ENCODE data around the gene CAT. TPM values are rescaled to one million over a fixed set of nuclear protein-coding genes. Genes with fewer than 3 reads are reported as not detected.

CAT gene
- total RNA-seq, 1 donor from 2014 or later = 31.1 TPM

DNA sequence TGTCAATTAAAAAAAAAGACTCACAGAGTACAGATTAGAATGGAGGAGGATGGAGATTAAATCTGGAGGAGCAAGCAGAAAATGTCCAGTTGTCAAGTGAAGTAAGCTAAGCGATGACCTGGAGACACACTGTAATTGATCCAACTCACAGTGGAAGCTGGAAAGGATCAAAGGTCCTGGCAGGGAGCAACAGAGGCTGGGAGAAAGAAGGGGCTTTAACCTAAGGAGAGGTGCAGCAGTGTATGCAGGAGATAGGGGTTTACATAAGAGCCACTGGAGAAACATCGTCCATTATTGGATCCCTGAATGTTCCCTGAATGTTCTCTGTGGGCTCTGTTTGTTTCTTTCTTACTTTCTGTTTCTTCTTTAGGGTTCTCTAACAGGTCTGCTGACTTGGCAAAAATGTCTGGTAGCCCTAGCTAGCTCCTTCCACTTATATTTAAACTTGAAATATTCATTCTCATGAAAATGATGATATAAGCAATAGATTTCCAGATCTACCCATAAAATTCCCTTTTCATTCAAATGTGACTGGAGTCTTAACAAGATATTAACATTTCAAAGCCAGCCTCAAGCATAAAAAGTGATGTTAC is 30.1 kb upstream of the CAT start:
- DNase-seq (ENCODE audit: low spot score) = no peak
- peaks cover 33% of the 10 kb centered on the region for H3K27me3 Mint-ChIP-seq (ENCODE audit: low read depth)

DNA sequence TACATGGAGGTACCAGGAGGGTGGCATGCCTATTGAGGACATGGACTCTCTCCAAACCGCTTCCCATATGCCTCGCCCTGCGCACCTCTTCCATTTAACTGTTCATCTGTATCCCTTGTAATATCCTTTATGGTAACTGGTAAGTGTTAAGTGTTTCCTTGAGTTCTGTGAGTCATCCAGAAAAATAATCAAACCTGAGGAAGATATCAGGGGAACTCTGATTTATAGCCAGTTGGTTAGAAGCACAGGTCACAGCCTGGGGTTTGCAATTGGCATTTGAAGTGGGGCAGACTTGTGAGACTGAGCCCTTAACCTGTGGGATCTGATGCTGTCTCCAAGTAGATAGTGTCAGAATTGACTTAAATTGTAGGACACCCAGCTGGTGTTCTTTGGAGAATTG is 27.6 kb upstream of the CAT start:
- Mint-ChIP-seq H3K36me3 (ENCODE audit: low read depth) (peaks cover 13% of the 10 kb centered on the region), H3K9me3 (ENCODE audit: low read depth) (peaks cover 31% of the 10 kb centered on the region), H3K27me3 (ENCODE audit: low read depth) (peaks cover 12% of the 10 kb centered on the region), H3K27ac (ENCODE audit: unreplicated experiment) (no peak overlapping the region), H3K4me3 (ENCODE audit: unreplicated experiment) (no peak overlapping the region), H3K4me1 (ENCODE audit: low read depth) (no peaks in the 10 kb centered on the region)
- DNase-seq (ENCODE audit: low spot score) = no peak
- no peak for TF ChIP-seq CTCF (IDR thresholded peaks at IDR 0.05)

More for the DNA sequence above, 30.1 kb upstream of the CAT start:
- no peak for TF ChIP-seq CTCF (IDR thresholded peaks at IDR 0.05)
- H3K9me3 Mint-ChIP-seq (ENCODE audit: low read depth) = peaks cover 20% of the 10 kb centered on the region
- H3K4me3 Mint-ChIP-seq (ENCODE audit: unreplicated experiment) = no peak overlapping the region
- no peaks in the 10 kb centered on the region for H3K4me1 Mint-ChIP-seq (ENCODE audit: low read depth)
- H3K36me3 Mint-ChIP-seq (ENCODE audit: low read depth) = peaks cover 8% of the 10 kb centered on the region
- no peak overlapping the region for H3K27ac Mint-ChIP-seq (ENCODE audit: unreplicated experiment)

DNA sequence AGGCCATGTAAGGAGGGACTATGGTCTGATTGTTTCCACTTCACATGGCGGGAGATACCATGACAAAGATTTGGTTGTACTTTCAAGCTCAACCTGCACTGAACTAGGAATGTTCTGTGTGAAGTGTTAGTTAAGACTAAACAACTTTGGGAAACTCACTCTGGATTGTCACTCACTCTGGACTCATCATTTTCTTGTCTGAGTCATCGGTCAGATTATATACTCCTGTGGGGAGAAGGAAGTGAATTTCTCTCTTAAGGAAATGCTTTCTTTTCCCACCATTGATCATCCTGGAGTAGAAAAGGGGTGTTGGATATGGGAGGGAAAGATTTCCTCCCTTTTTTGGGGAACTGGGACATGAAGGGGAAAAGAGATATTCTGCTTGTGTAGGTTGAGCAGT is 26.9 kb upstream of the CAT start:
- Mint-ChIP-seq H3K36me3 (ENCODE audit: low read depth) (peaks cover 13% of the 10 kb centered on the region), H3K4me1 (ENCODE audit: low read depth) (no peaks in the 10 kb centered on the region), H3K27me3 (ENCODE audit: low read depth) (peaks cover 7% of the 10 kb centered on the region), H3K4me3 (ENCODE audit: unreplicated experiment) (no peak overlapping the region), H3K27ac (ENCODE audit: unreplicated experiment) (no peak overlapping the region), H3K9me3 (ENCODE audit: low read depth) (peaks cover 31% of the 10 kb centered on the region)
- TF ChIP-seq CTCF (IDR thresholded peaks at IDR 0.05) = no peak
- DNase-seq (ENCODE audit: low spot score) = no peak

DNA sequence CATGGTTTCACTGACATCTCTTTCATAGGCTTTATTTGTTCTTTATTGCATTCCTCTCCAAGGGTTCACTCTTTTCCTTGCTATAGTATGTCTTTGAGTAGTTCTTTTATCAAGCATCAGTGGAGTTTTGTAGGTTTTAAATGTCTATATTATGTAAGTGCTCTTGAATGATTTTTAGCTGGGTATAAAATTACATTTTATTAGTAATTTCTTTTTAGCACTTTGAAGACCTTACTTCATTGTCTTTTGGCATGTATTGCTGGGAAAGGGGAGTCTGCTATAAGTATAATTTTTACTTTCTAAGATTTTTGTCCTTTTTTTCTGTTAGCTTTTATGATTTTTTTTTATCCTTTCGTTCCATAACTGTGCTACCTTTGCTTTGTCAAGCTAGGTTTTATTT is 25.5 kb upstream of the CAT start:
- H3K36me3 Mint-ChIP-seq (ENCODE audit: low read depth) = peaks cover 13% of the 10 kb centered on the region
- H3K4me3 Mint-ChIP-seq (ENCODE audit: unreplicated experiment) = no peak overlapping the region
- peaks cover 5% of the 10 kb centered on the region for H3K27me3 Mint-ChIP-seq (ENCODE audit: low read depth)
- TF ChIP-seq CTCF (IDR thresholded peaks at IDR 0.05) = no peak
- no peak overlapping the region for H3K27ac Mint-ChIP-seq (ENCODE audit: unreplicated experiment)
- no peak for DNase-seq (ENCODE audit: low spot score)
- H3K4me1 Mint-ChIP-seq (ENCODE audit: low read depth) = no peaks in the 10 kb centered on the region
- peaks cover 31% of the 10 kb centered on the region for H3K9me3 Mint-ChIP-seq (ENCODE audit: low read depth)

DNA sequence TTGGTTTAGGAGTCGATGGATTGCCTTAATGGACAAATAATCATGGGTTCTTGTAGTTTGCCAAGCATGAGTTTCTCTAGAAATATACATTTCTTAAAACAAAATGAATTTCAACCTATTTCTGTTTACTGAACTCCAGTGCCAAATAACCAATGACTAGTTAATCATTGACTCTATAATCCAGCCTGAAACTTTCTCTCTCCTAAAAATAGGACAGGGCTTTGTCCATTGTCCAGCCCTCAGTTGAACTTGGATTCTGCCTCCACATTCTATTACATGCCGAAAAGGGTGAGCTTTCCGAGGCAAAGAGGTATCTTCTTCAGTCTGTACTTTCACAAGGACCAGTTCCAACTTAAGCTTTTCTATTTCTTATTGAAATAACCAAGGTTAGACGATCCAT is 23.2 kb upstream of the CAT start:
- no peak overlapping the region for H3K27ac Mint-ChIP-seq (ENCODE audit: unreplicated experiment)
- no peak for DNase-seq (ENCODE audit: low spot score)
- peaks cover 13% of the 10 kb centered on the region for H3K36me3 Mint-ChIP-seq (ENCODE audit: low read depth)
- no peak for TF ChIP-seq CTCF (IDR thresholded peaks at IDR 0.05)
- H3K4me3 Mint-ChIP-seq (ENCODE audit: unreplicated experiment) = no peak overlapping the region
- H3K27me3 Mint-ChIP-seq (ENCODE audit: low read depth) = peaks cover 10% of the 10 kb centered on the region
- H3K4me1 Mint-ChIP-seq (ENCODE audit: low read depth) = no peaks in the 10 kb centered on the region
- peaks cover 31% of the 10 kb centered on the region for H3K9me3 Mint-ChIP-seq (ENCODE audit: low read depth)

Measured in chondrocyte (in vitro differentiated cells).